C4-2B (cell line): Measurements from ENCODE around the gene ALDH2.

ENCODE experiments used
- CTCF ChIP-seq: fragments of 450-650 bp; conservative IDR thresholded peaks from 2 replicates; pipeline ENCODE4 v1.5.1; 2017; ENCODE audit warnings: mild to moderate bottlenecking
- ZFX ChIP-seq: fragments of 450-650 bp; IDR thresholded peaks from 2 replicates; pipeline ENCODE4 v1.6.1; 2017

GRCh38 chr12:111728795-111729194, 37.9 kb upstream of the ALDH2 start:
- TF ChIP-seq CTCF (no peak), ZFX (no peak)
